K562 (cell line): ENCODE data around the gene RPL27. TPM values are rescaled to one million over a fixed set of nuclear protein-coding genes. Genes with fewer than 3 reads are reported as not detected.

Experiments used
- BACH1 ChIP-seq: fragments of 200-800 bp; sonication (Bioruptor generic); IDR thresholded peaks from 2 replicates; pipeline ENCODE4 v1.6.1; 2016; ENCODE audit warnings: missing genetic modification characterization, missing compliant biosample characterization
- CHCHD3 ChIP-seq: fragments of 250-450 bp; sonication (Bioruptor Pico); IDR thresholded peaks from 2 replicates; pipeline ENCODE4 v2.1.2; 2022; ENCODE audit warnings: mild to moderate bottlenecking
- CHD1 ChIP-seq: fragments of 200-600 bp; sonication (generic); IDR thresholded peaks from one replicate; pipeline ENCODE4 v1.6.1; 2012; ENCODE audit warnings: mild to moderate bottlenecking, moderate library complexity, low read length, inconsistent platforms
- DACH1 ChIP-seq: fragments of 450-650 bp; IDR thresholded peaks from 2 replicates; pipeline ENCODE4 v1.6.1; 2018; ENCODE audit not compliant: partially characterized antibody
- EGR1 ChIP-seq: fragments of 450-650 bp; conservative IDR thresholded peaks from 2 replicates; pipeline ENCODE4 v1.6.1; 2017; ENCODE audit warnings: mild to moderate bottlenecking
- ELF4 ChIP-seq: fragments of 450-650 bp; formaldehyde crosslinking; IDR thresholded peaks from 2 replicates; pipeline ENCODE4 v1.4.0; 2022; ENCODE audit warnings: missing genetic modification characterization
- ETS1 ChIP-seq: conservative IDR thresholded peaks from 2 replicates; pipeline ENCODE4 v1.6.1; 2011; ENCODE audit warnings: low read depth, mild to moderate bottlenecking, low read length; ENCODE audit not compliant: control insufficient read depth
- FUS ChIP-seq: fragments of 200-400 bp; formaldehyde crosslinking; optimal IDR thresholded peaks from 2 replicates; pipeline ENCODE3; 2017; ENCODE audit warnings: low read depth, low read length
- HES1 ChIP-seq: fragments of 450-650 bp; IDR thresholded peaks from 2 replicates; pipeline ENCODE4 v1.6.1; 2016; ENCODE audit warnings: low read depth, mild to moderate bottlenecking, moderate library complexity
- JUN ChIP-seq, 2 experiments: sonication (generic) in 1 of 2; formaldehyde crosslinking in 1 of 2; IDR thresholded peaks; 2 replicates each; pipeline versions ENCODE4 v1.6.1 to v1.8.0; 2012 to 2022; ENCODE audit warnings: borderline replicate concordance in 2 of 2, mild to moderate bottlenecking in 2 of 2, improper control_type of control experiment in 1 of 2, low read depth in 1 of 2, low read length in 1 of 2, missing genetic modification reagents in 1 of 2
- KDM4B ChIP-seq, 2 experiments: fragments of 450-650 bp in 1 of 2; sonication (generic) in 1 of 2; IDR thresholded peaks; 2 replicates each; pipeline ENCODE4 v1.6.1; 2016 to 2017; ENCODE audit warnings: borderline replicate concordance in 2 of 2, antibody characterized with exemption in 1 of 2, low read depth in 1 of 2, mild to moderate bottlenecking in 1 of 2
- KLF6 ChIP-seq: fragments of 250-450 bp; sonication (Bioruptor Pico); IDR thresholded peaks from 2 replicates; pipeline ENCODE4 v1.4.0; 2020; ENCODE audit warnings: mild to moderate bottlenecking, moderate library complexity, borderline replicate concordance
- MLLT1 ChIP-seq, 2 experiments: fragments of 450-650 bp; IDR thresholded peaks; 2 replicates each; pipeline ENCODE4 v1.6.1; 2016
- NR2C2 ChIP-seq, 2 experiments: fragments of 200-800 bp in 1 of 2; sonication (Bioruptor generic) in 1 of 2; sonication (generic) in 1 of 2; formaldehyde crosslinking in 1 of 2; IDR thresholded peaks; 2 replicates each; pipeline versions ENCODE4 v1.6.1 to v1.8.0; 2016 to 2022; ENCODE audit warnings: mild to moderate bottlenecking in 1 of 2, missing compliant biosample characterization in 1 of 2, missing genetic modification characterization in 1 of 2, missing genetic modification reagents in 1 of 2
- NR2F6 ChIP-seq: fragments of 450-650 bp; formaldehyde crosslinking; IDR thresholded peaks from 2 replicates; pipeline ENCODE4 v1.4.0; 2020; ENCODE audit warnings: mild to moderate bottlenecking
- PHF20 ChIP-seq: fragments of 450-650 bp; IDR thresholded peaks from 2 replicates; pipeline ENCODE4 v1.6.1; 2018; ENCODE audit not compliant: partially characterized antibody
- PTTG1 ChIP-seq: fragments of 450-650 bp; IDR thresholded peaks from 2 replicates; pipeline ENCODE4 v1.6.1; 2016; ENCODE audit warnings: low read depth, mild to moderate bottlenecking, missing genetic modification characterization, missing compliant biosample characterization
- RFX1 ChIP-seq: fragments of 450-650 bp; IDR thresholded peaks from 2 replicates; pipeline ENCODE4 v1.6.1; 2016; ENCODE audit warnings: mild to moderate bottlenecking, moderate library complexity
- SMARCA4 ChIP-seq: fragments of 450-650 bp; IDR thresholded peaks from 2 replicates; pipeline ENCODE4 v1.6.1; 2016
- SNIP1 ChIP-seq: fragments of 450-650 bp; IDR thresholded peaks from 2 replicates; pipeline ENCODE4 v1.7.1; 2017; ENCODE audit warnings: low read depth, mild to moderate bottlenecking
- TCF15 ChIP-seq: fragments of 250-450 bp; sonication (Bioruptor Pico); IDR thresholded peaks from 2 replicates; pipeline ENCODE4 v1.8.0; 2022; ENCODE audit warnings: moderate library complexity, mild to moderate bottlenecking, inconsistent platforms
- XRCC4 ChIP-seq: IDR thresholded peaks from one replicate; pipeline ENCODE4 v1.6.1; 2011; ENCODE audit not compliant: insufficient read depth, insufficient read length; ENCODE audit errors: extremely low read depth
- ZFP36 ChIP-seq: fragments of 150-350 bp; IDR thresholded peaks from 2 replicates; pipeline ENCODE4 v1.6.1; 2018; ENCODE audit warnings: low read length, low read depth; ENCODE audit not compliant: partially characterized antibody
- ZNF146 ChIP-seq: IDR thresholded peaks from one replicate; pipeline ENCODE4 v1.6.1; 2018; ENCODE audit warnings: missing compliant biosample characterization; ENCODE audit not compliant: unreplicated experiment
- ZNF668 ChIP-seq: fragments of 250-450 bp; sonication (Bioruptor Pico); IDR thresholded peaks from 2 replicates; pipeline ENCODE4 v1.8.0; 2022; ENCODE audit warnings: mild to moderate bottlenecking, inconsistent platforms
- ZNF785 ChIP-seq: fragments of 250-450 bp; sonication (Bioruptor Pico); IDR thresholded peaks from 2 replicates; pipeline ENCODE4 v1.4.0; 2020; ENCODE audit warnings: mild to moderate bottlenecking
- polyA plus RNA-seq, 8 experiments: library from polyadenylated mRNA; depleted of rRNA in 4 of 8; stranded (reverse) in 5 of 8; unstranded in 3 of 8; fragments of >200 nt; fragmentation: Nextera tagmentation in 2 of 8; fragmentation: Illumina TruSeq in 1 of 8; extraction: Ambion mirVana in 2 of 8; extraction: Trizol in 1 of 8; gene quantifications; 2 replicates each; pipeline versions ENCODE4 v1.2.1 to v1.2.3, GENCODE V29; 2011 to 2014; ENCODE audit warnings: inconsistent platforms in 1 of 8, missing spikeins in 1 of 8
- total RNA-seq, 7 experiments: library from RNA; depleted of rRNA in 6 of 7; stranded (reverse); fragments of >200 nt in 6 of 7; fragmentation: Illumina TruSeq in 2 of 7; extraction: Trizol in 2 of 7; gene quantifications; 2 replicates each; pipeline versions ENCODE4 v1.2.1 to v1.2.3, GENCODE V29; 2011 to 2021; ENCODE audit warnings: low replicate concordance in 1 of 7

Gene RPL27
- total and polyA plus RNA-seq, 9 of the 15 experiments (the other 6 are each of a cell fraction or from before 2014, with no cell fraction given), result 1,539 to 6,155 (median 3,710) TPM

- TF ChIP-seq HES1 (no peak), ETS1 (peak; percentile 67; the same call in 1 of the 2 replicates), EGR1 (peak; percentile 63), PTTG1 (tag) (no peak), RFX1 (no peak), KDM4B (IDR thresholded peaks at IDR 0.05; ENCODE audit: borderline replicate concordance in 2 of 2, low read depth in 1 of 2) (no peak), NR2F6 (no peak), ZFP36 (no peak), DACH1 (peak; percentile 81), KLF6 (CRISPR knock-in tag) (no peak), MLLT1 (IDR thresholded peaks at IDR 0.05) (no peak), ZNF668 (CRISPR knock-in tag) (no peak), XRCC4 (no peak), ZNF146 (no peak), NR2C2 (CRISPR knock-in tag; IDR thresholded peaks at IDR 0.05) (0 out of 2 replicates have a peak, but pooled peaks have one; percentile 13), NR2C2 (tag; IDR thresholded peaks at IDR 0.05) (no peak), PHF20 (peak; percentile 39), FUS (peak; percentile 60), BACH1 (tag) (no peak), ELF4 (CRISPR knock-in tag) (peak; percentile 42; the same call in 1 of the 2 replicates), SMARCA4 (no peak), CHCHD3 (no peak), JUN (IDR thresholded peaks at IDR 0.05; ENCODE audit: borderline replicate concordance, low read depth, low read length) (no peak), JUN (CRISPR knock-in tag; IDR thresholded peaks at IDR 0.05; ENCODE audit: borderline replicate concordance) (0 out of 2 replicates have a peak, but pooled peaks have one; percentile 39), SNIP1 (no peak), TCF15 (no peak), CHD1 (peak; percentile 25), ZNF785 (CRISPR knock-in tag) (no peak)
Observed at GRCh38 chr17:43021741-43022512, 23.7 kb downstream of the RPL27 start, which contains the start of gene VAT1 (continued).
